Body of pancreas (tissue), 4 donors: ENCODE data around the gene VPS41. TPM values are rescaled to one million over a fixed set of nuclear protein-coding genes. Genes with fewer than 3 reads are reported as not detected.

Experiments
- ATAC-seq: fragments of 150-250 bp; one replicate; pipeline ENCODE4 v1.9.1; 2016
- DNase-seq, 4 donors: peaks; one replicate each; pipeline ENCODE4 v3.0.0-alpha.2; 2019
- H3K27ac ChIP-seq, 4 donors: fragments of 200-600 bp; sonication (generic); 1 replicate in 3 of 4; 2 replicates in 1 of 4; pipeline versions ENCODE4 v1.5.1 to v1.6.1; 2016 to 2019; ENCODE audit warnings: mild to moderate bottlenecking in 1 of 4, mixed read lengths in 1 of 4, moderate library complexity in 1 of 4
- H3K27me3 ChIP-seq, 2 donors: fragments of 200-600 bp; sonication (generic); one replicate each; pipeline ENCODE4 v1.6.0; 2016; ENCODE audit warnings: mild to moderate bottlenecking in 1 of 2
- H3K36me3 ChIP-seq, 2 donors: fragments of 200-600 bp; sonication (generic); replicated peaks in 1 of 2; 2 replicates each; pipeline ENCODE4 v1.5.1; 2016; ENCODE audit warnings: low read depth in 2 of 2; ENCODE audit not compliant: insufficient read depth in 1 of 2
- H3K4me1 ChIP-seq: fragments of 200-600 bp; sonication (generic); one replicate; pipeline ENCODE4 v1.6.0; 2016
- H3K4me3 ChIP-seq, 2 donors: fragments of 200-600 bp; sonication (generic); 1 replicate in 1 of 2; 2 replicates in 1 of 2; pipeline ENCODE4 v1.5.1; 2016 to 2019
- H3K9me3 ChIP-seq, 3 donors: fragments of 200-600 bp; sonication (generic); 1 replicate in 2 of 3; 2 replicates in 1 of 3; pipeline ENCODE4 v1.5.1; 2016
- CTCF ChIP-seq, 7 experiments: fragments of 450-650 bp in 4 of 7; fragments of 200-600 bp in 3 of 7; sonication (generic) in 3 of 7; IDR thresholded peaks; one replicate each; pipeline ENCODE4 v1.5.1; 2016 to 2019; ENCODE audit warnings: antibody characterized with exemption in 7 of 7
- POLR2A ChIP-seq, 3 donors: fragments of 450-650 bp; IDR thresholded peaks; one replicate each; pipeline ENCODE4 v1.6.1; 2016; ENCODE audit warnings: antibody characterized with exemption in 3 of 3, mild to moderate bottlenecking in 2 of 3
- WGBS, 2 donors: methylation state at CpG; one replicate each; pipeline ENCODE4 v1.1.5; 2017; 5-methylcytosine and 5-hydroxymethylcytosine counted together
- intact Hi-C: fragments of 100-400 bp; cut with DNase I; formaldehyde crosslinking; loops from one replicate; pipeline ENCODE4 v1.15.1; 2023
- total RNA-seq, 2 donors: library from RNA; depleted of rRNA; stranded (reverse); fragments of >200 nt; gene quantifications; one replicate each; pipeline ENCODE4 v1.1.0, GENCODE V29; 2016

The VPS41 gene
- total RNA-seq, 2 donors from 2014 or later: 18.1 to 53.2 TPM

- no peak for ATAC-seq
- 78 to 83% methylated on average over 3 of the region's 3 CpGs for WGBS, 2 donors
- TF ChIP-seq CTCF (IDR thresholded peaks at IDR 0.05) (no peak), POLR2A (IDR thresholded peaks at IDR 0.05) (no peak)
- H3K4me1 ChIP-seq: peaks cover 39% of the 10 kb centered on the region
- H3K36me3 ChIP-seq: no peaks in the 10 kb centered on the region
- no peaks in the 10 kb centered on the region for H3K27me3 ChIP-seq
- H3K27ac ChIP-seq: no peak overlapping the region
- no peak overlapping the region for H3K4me3 ChIP-seq
- intact Hi-C loops: no loop called here
- no peaks in the 10 kb centered on the region for H3K9me3 ChIP-seq
- DNase-seq: no peak
Observed at GRCh38 chr7:38834357-38834756, 74.6 kb downstream of the VPS41 start.

GRCh38 chr7:38833329-38833728 lies 75.7 kb downstream of the VPS41 start:
- no peak overlapping the region for H3K4me3 ChIP-seq
- H3K27me3 ChIP-seq: no peaks in the 10 kb centered on the region
- intact Hi-C loops: no loop called here
- no peak for DNase-seq
- no peaks in the 10 kb centered on the region for H3K9me3 ChIP-seq
- 40 to 47% methylated on average over 1 of the region's 1 CpG for WGBS, 2 donors
- no peak overlapping the region for H3K27ac ChIP-seq
- H3K36me3 ChIP-seq: no peaks in the 10 kb centered on the region
- peaks cover 39% of the 10 kb centered on the region for H3K4me1 ChIP-seq
- no peak for ATAC-seq
- TF ChIP-seq POLR2A (IDR thresholded peaks at IDR 0.05) (no peak), CTCF (IDR thresholded peaks at IDR 0.05) (no peak)

GRCh38 chr7:38831259-38831996 lies 77.6 kb downstream of the VPS41 start:
- Histone ChIP-seq H3K27me3 (no peaks in the 10 kb centered on the region), H3K4me1 (peaks cover 46% of the 10 kb centered on the region), H3K9me3 (no peaks in the 10 kb centered on the region), H3K27ac (peak overlapping the region in 3 of 4 donors; percentile 48 to 71 (median 66)), H3K36me3 (no peaks in the 10 kb centered on the region), H3K4me3 (no peak overlapping the region)
- no peak for DNase-seq
- ATAC-seq: peak; percentile 64
- TF ChIP-seq POLR2A (IDR thresholded peaks at IDR 0.05): no peak
- no peak for TF ChIP-seq CTCF (IDR thresholded peaks at IDR 0.05)
- intact Hi-C loops: no loop called here
- 28 to 44% methylated on average over 6 of the region's 6 CpGs for WGBS, 2 donors

- Histone ChIP-seq H3K4me1 (peaks cover 50% of the 10 kb centered on the region), H3K27me3 (no peaks in the 10 kb centered on the region), H3K4me3 (no peak overlapping the region), H3K36me3 (no peaks in the 10 kb centered on the region), H3K27ac (peak overlapping the region in 3 of 4 donors; percentile 48 to 71 (median 66)), H3K9me3 (no peaks in the 10 kb centered on the region)
- intact Hi-C loops: no loop called here
- TF ChIP-seq CTCF (IDR thresholded peaks at IDR 0.05) (no peak), POLR2A (IDR thresholded peaks at IDR 0.05) (no peak)
- peak; percentile 61 for ATAC-seq
- 19 to 36% methylated on average over 2 of the region's 2 CpGs for WGBS, 2 donors
- peak in 1 of 4 donors; percentile 18 for DNase-seq
Observed at GRCh38 chr7:38830826-38831225, 78.2 kb downstream of the VPS41 start.
